Activated T-cell treated with anti-CD3 and anti-CD28 coated beads, Interleukin-2, amount 50 U/mL, for 4 hours (primary cell): ENCODE data around the gene SLAMF8. TPM values are rescaled to one million over a fixed set of nuclear protein-coding genes. Genes with fewer than 3 reads are reported as not detected.
A peak's percentile ranks its signal among the peaks of the same experiment; 100 is the strongest.

ENCODE experiments used
- ATAC-seq, 2 donors: fragments of 200-7000 bp; cut with Tn5 transposase; one replicate each; pipeline ENCODE4 v1.10.0; 2021
- DNase-seq: peaks from one replicate; pipeline ENCODE4 v3.0.0-alpha.2; 2020
- H3K27me3 Mint-ChIP-seq: one replicate; pipeline ENCODE4 v1.8.0; 2021; ENCODE audit warnings: low read depth, mixed read lengths
- H3K36me3 Mint-ChIP-seq: one replicate; pipeline ENCODE4 v1.8.0; 2022; ENCODE audit warnings: mixed read lengths; ENCODE audit not compliant: insufficient read depth
- H3K4me1 Mint-ChIP-seq: one replicate; pipeline ENCODE4 v1.8.0; 2021; ENCODE audit warnings: low read depth, mixed read lengths
- H3K4me3 Mint-ChIP-seq: one replicate; pipeline ENCODE4 v1.8.0; 2021; ENCODE audit warnings: mild to moderate bottlenecking, moderate library complexity, mixed read lengths
- H3K9me3 Mint-ChIP-seq: one replicate; pipeline ENCODE4 v1.8.0; 2021; ENCODE audit warnings: mixed read lengths
- total RNA-seq, 3 donors: library from RNA; stranded (reverse); gene quantifications; one replicate each; pipeline ENCODE4 v1.2.1, GENCODE V29; 2021

The SLAMF8 gene
- total RNA-seq, 3 donors from 2014 or later, result 0.98 to 1.3 (median 1.2) TPM

- ATAC-seq (no peak), DNase-seq (no peak)
- Mint-ChIP-seq H3K4me1 (peaks cover 48% of the 10 kb centered on the region), H3K36me3 (no peaks in the 10 kb centered on the region), H3K9me3 (peaks cover 6% of the 10 kb centered on the region), H3K4me3 (no peak overlapping the region), H3K27me3 (no peaks in the 10 kb centered on the region)
Observed at GRCh38 chr1:159829273-159829634, 2.6 kb downstream of the SLAMF8 start.

- DNase-seq (no peak), ATAC-seq (no peak)
- Mint-ChIP-seq H3K9me3 (peaks cover 6% of the 10 kb centered on the region), H3K36me3 (no peaks in the 10 kb centered on the region), H3K4me3 (no peak overlapping the region), H3K4me1 (peaks cover 44% of the 10 kb centered on the region), H3K27me3 (no peaks in the 10 kb centered on the region)
Observed at GRCh38 chr1:159829822-159830465, 3.3 kb downstream of the SLAMF8 start.

- no peak overlapping the region for H3K4me3 Mint-ChIP-seq
- no peaks in the 10 kb centered on the region for H3K27me3 Mint-ChIP-seq
- H3K9me3 Mint-ChIP-seq, result peaks cover 6% of the 10 kb centered on the region
- ATAC-seq (no peak), DNase-seq (no peak)
- peaks cover 36% of the 10 kb centered on the region for H3K4me1 Mint-ChIP-seq
- H3K36me3 Mint-ChIP-seq, result no peaks in the 10 kb centered on the region
Observed at GRCh38 chr1:159830722-159831121, 4.0 kb downstream of the SLAMF8 start.

GRCh38 chr1:159831412-159832141 lies 4.9 kb downstream of the SLAMF8 start:
- peaks cover 28% of the 10 kb centered on the region for H3K4me1 Mint-ChIP-seq
- H3K4me3 Mint-ChIP-seq, result no peak overlapping the region
- no peak for ATAC-seq
- H3K9me3 Mint-ChIP-seq, result peaks cover 6% of the 10 kb centered on the region
- no peaks in the 10 kb centered on the region for H3K27me3 Mint-ChIP-seq
- peaks cover 1% of the 10 kb centered on the region for H3K36me3 Mint-ChIP-seq
- no peak for DNase-seq

- Mint-ChIP-seq H3K9me3 (peaks cover 6% of the 10 kb centered on the region), H3K36me3 (peaks cover 2% of the 10 kb centered on the region), H3K4me1 (peaks cover 20% of the 10 kb centered on the region), H3K27me3 (no peaks in the 10 kb centered on the region), H3K4me3 (no peak overlapping the region)
- DNase-seq (no peak), ATAC-seq (no peak)
Observed at GRCh38 chr1:159832309-159832708, 5.6 kb downstream of the SLAMF8 start.

- peaks cover 5% of the 10 kb centered on the region for H3K4me1 Mint-ChIP-seq
- ATAC-seq, result no peak
- no peak for DNase-seq
Observed at GRCh38 chr1:159835356-159835755, 8.7 kb downstream of the SLAMF8 start.

GRCh38 chr1:159835862-159836525 lies 9.3 kb downstream of the SLAMF8 start:
- Mint-ChIP-seq H3K36me3 (peaks cover 2% of the 10 kb centered on the region), H3K9me3 (no peaks in the 10 kb centered on the region), H3K27me3 (no peaks in the 10 kb centered on the region), H3K4me1 (peaks cover 4% of the 10 kb centered on the region), H3K4me3 (no peak overlapping the region)
- DNase-seq (no peak), ATAC-seq (no peak)

More at GRCh38 chr1:159835356-159835755, 8.7 kb downstream of the SLAMF8 start:
- Mint-ChIP-seq H3K36me3 (peaks cover 2% of the 10 kb centered on the region), H3K27me3 (no peaks in the 10 kb centered on the region), H3K9me3 (no peaks in the 10 kb centered on the region), H3K4me3 (no peak overlapping the region)

GRCh38 chr1:159838715-159839114 lies 12.0 kb downstream of the SLAMF8 start:
- Mint-ChIP-seq H3K9me3 (no peaks in the 10 kb centered on the region), H3K27me3 (no peaks in the 10 kb centered on the region), H3K36me3 (peaks cover 2% of the 10 kb centered on the region), H3K4me3 (no peak overlapping the region), H3K4me1 (peaks cover 4% of the 10 kb centered on the region)
- DNase-seq, result no peak
- ATAC-seq, result peak; percentile 25 to 37

- ATAC-seq (no peak), DNase-seq (no peak)
- Mint-ChIP-seq H3K27me3 (no peaks in the 10 kb centered on the region), H3K9me3 (no peaks in the 10 kb centered on the region), H3K4me1 (peaks cover 4% of the 10 kb centered on the region), H3K36me3 (peaks cover 2% of the 10 kb centered on the region), H3K4me3 (no peak overlapping the region)
Observed at GRCh38 chr1:159839116-159839849, 12.6 kb downstream of the SLAMF8 start.

- no peak overlapping the region for H3K4me3 Mint-ChIP-seq
- no peaks in the 10 kb centered on the region for H3K36me3 Mint-ChIP-seq
- ATAC-seq (no peak), DNase-seq (no peak)
- H3K4me1 Mint-ChIP-seq, result peaks cover 4% of the 10 kb centered on the region
- H3K27me3 Mint-ChIP-seq, result no peaks in the 10 kb centered on the region
- no peaks in the 10 kb centered on the region for H3K9me3 Mint-ChIP-seq
Observed at GRCh38 chr1:159841749-159842148, 15.1 kb downstream of the SLAMF8 start.

- Mint-ChIP-seq H3K36me3 (no peaks in the 10 kb centered on the region), H3K27me3 (no peaks in the 10 kb centered on the region), H3K9me3 (no peaks in the 10 kb centered on the region), H3K4me3 (no peak overlapping the region), H3K4me1 (peaks cover 4% of the 10 kb centered on the region)
- DNase-seq, result no peak
- no peak for ATAC-seq
Observed at GRCh38 chr1:159843459-159843858, 16.8 kb downstream of the SLAMF8 start.

GRCh38 chr1:159845751-159846629 lies 19.3 kb downstream of the SLAMF8 start:
- no peaks in the 10 kb centered on the region for H3K27me3 Mint-ChIP-seq
- ATAC-seq, result no peak
- H3K36me3 Mint-ChIP-seq, result no peaks in the 10 kb centered on the region
- H3K4me1 Mint-ChIP-seq, result no peaks in the 10 kb centered on the region
- H3K4me3 Mint-ChIP-seq, result no peak overlapping the region
- no peak for DNase-seq
- no peaks in the 10 kb centered on the region for H3K9me3 Mint-ChIP-seq

- Mint-ChIP-seq H3K27me3 (no peaks in the 10 kb centered on the region), H3K4me1 (peaks cover 4% of the 10 kb centered on the region), H3K36me3 (no peaks in the 10 kb centered on the region), H3K9me3 (no peaks in the 10 kb centered on the region), H3K4me3 (no peak overlapping the region)
- no peak for DNase-seq
- ATAC-seq, result no peak
Observed at GRCh38 chr1:159847231-159847630, 20.6 kb downstream of the SLAMF8 start.
